ENCODE results near the gene ATP6V0A1. TPM values are rescaled to one million over a fixed set of nuclear protein-coding genes. Genes with fewer than 3 reads are reported as not detected.

ATP6V0A1 gene
- total and polyA plus RNA-seq, 4 donors, result 71.1 to 321 (median 199) TPM

- H3K27ac ChIP-seq (ENCODE audit: low read depth, low read length), result peak overlapping the region; percentile 87
- peak overlapping the region; percentile 90 for H3K4me3 ChIP-seq (ENCODE audit: low read depth, low read length)
- H3K36me3 ChIP-seq (ENCODE audit: control insufficient read depth, insufficient read depth, low read length), result peaks cover 42% of the 10 kb centered on the region
- 15% methylated on average over 47 of the region's 48 CpGs for WGBS (ENCODE audit: insufficient coverage)
- peak in 1 of 6 donors; percentile 11 for DNase-seq (ENCODE audit: low read depth in 4 of 6, low spot score in 6 of 6)
- H3K9me3 ChIP-seq (ENCODE audit: control insufficient read depth, insufficient read depth, low read length), result no peaks in the 10 kb centered on the region
- H3K27me3 ChIP-seq (ENCODE audit: control insufficient read depth, insufficient read depth, low read length), result no peaks in the 10 kb centered on the region
- H3K4me1 ChIP-seq (ENCODE audit: control insufficient read depth, insufficient read depth, low read length), result peaks cover 52% of the 10 kb centered on the region
These were observed 103.9 kb downstream of the ATP6V0A1 start for GRCh38 chr17:42562388-42563142.

DNA sequence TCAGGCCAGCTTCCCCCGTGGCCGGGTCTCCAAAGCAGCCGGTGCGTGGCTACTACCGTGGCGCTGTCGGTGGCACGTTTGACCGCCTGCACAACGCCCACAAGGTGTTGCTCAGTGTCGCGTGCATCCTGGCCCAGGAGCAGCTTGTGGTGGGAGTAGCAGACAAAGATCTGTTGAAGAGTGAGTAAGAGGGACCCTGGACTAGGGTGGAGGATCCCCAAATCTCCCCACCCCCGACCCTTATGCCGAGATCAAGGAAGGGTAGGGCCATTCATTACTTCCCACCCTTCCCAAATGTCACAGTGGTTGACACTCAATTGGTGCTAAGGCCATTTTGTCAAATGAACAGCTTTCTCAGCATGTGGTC is 104.4 kb downstream of the ATP6V0A1 start:
- H3K36me3 ChIP-seq (ENCODE audit: control insufficient read depth, insufficient read depth, low read length), result peaks cover 42% of the 10 kb centered on the region
- peaks cover 57% of the 10 kb centered on the region for H3K4me1 ChIP-seq (ENCODE audit: control insufficient read depth, insufficient read depth, low read length)
- H3K27ac ChIP-seq (ENCODE audit: low read depth, low read length), result no peak overlapping the region
- no peaks in the 10 kb centered on the region for H3K27me3 ChIP-seq (ENCODE audit: control insufficient read depth, insufficient read depth, low read length)
- peak overlapping the region; percentile 90 for H3K4me3 ChIP-seq (ENCODE audit: low read depth, low read length)
- no peaks in the 10 kb centered on the region for H3K9me3 ChIP-seq (ENCODE audit: control insufficient read depth, insufficient read depth, low read length)
- 75% methylated on average over 4 of the region's 14 CpGs for WGBS (ENCODE audit: insufficient coverage)
- no peak for DNase-seq (ENCODE audit: low read depth in 4 of 6, low spot score in 6 of 6)

GRCh38 chr17:42563543-42563942 is 104.9 kb downstream of the ATP6V0A1 start:
- H3K27me3 ChIP-seq (ENCODE audit: control insufficient read depth, insufficient read depth, low read length), result no peaks in the 10 kb centered on the region
- 57% methylated on average over 1 of the region's 1 CpG for WGBS (ENCODE audit: insufficient coverage)
- H3K4me3 ChIP-seq (ENCODE audit: low read depth, low read length), result no peak overlapping the region
- peaks cover 62% of the 10 kb centered on the region for H3K4me1 ChIP-seq (ENCODE audit: control insufficient read depth, insufficient read depth, low read length)
- DNase-seq (ENCODE audit: low read depth in 4 of 6, low spot score in 6 of 6), result no peak
- peaks cover 46% of the 10 kb centered on the region for H3K36me3 ChIP-seq (ENCODE audit: control insufficient read depth, insufficient read depth, low read length)
- no peaks in the 10 kb centered on the region for H3K9me3 ChIP-seq (ENCODE audit: control insufficient read depth, insufficient read depth, low read length)
- no peak overlapping the region for H3K27ac ChIP-seq (ENCODE audit: low read depth, low read length)

GRCh38 chr17:42563950-42564349 is 105.3 kb downstream of the ATP6V0A1 start:
- H3K36me3 ChIP-seq (ENCODE audit: control insufficient read depth, insufficient read depth, low read length), result peaks cover 51% of the 10 kb centered on the region
- H3K27me3 ChIP-seq (ENCODE audit: control insufficient read depth, insufficient read depth, low read length), result no peaks in the 10 kb centered on the region
- no peak overlapping the region for H3K4me3 ChIP-seq (ENCODE audit: low read depth, low read length)
- peaks cover 62% of the 10 kb centered on the region for H3K4me1 ChIP-seq (ENCODE audit: control insufficient read depth, insufficient read depth, low read length)
- 90% methylated on average over 7 of the region's 9 CpGs for WGBS (ENCODE audit: insufficient coverage)
- no peak overlapping the region for H3K27ac ChIP-seq (ENCODE audit: low read depth, low read length)
- DNase-seq (ENCODE audit: low read depth in 4 of 6, low spot score in 6 of 6), result no peak
- no peaks in the 10 kb centered on the region for H3K9me3 ChIP-seq (ENCODE audit: control insufficient read depth, insufficient read depth, low read length)

- Histone ChIP-seq H3K36me3 (ENCODE audit: control insufficient read depth, insufficient read depth, low read length) (peaks cover 61% of the 10 kb centered on the region), H3K27me3 (ENCODE audit: control insufficient read depth, insufficient read depth, low read length) (no peaks in the 10 kb centered on the region), H3K4me1 (ENCODE audit: control insufficient read depth, insufficient read depth, low read length) (peaks cover 62% of the 10 kb centered on the region), H3K9me3 (ENCODE audit: control insufficient read depth, insufficient read depth, low read length) (no peaks in the 10 kb centered on the region), H3K27ac (ENCODE audit: low read depth, low read length) (no peak overlapping the region), H3K4me3 (ENCODE audit: low read depth, low read length) (no peak overlapping the region)
- no peak for DNase-seq (ENCODE audit: low read depth in 4 of 6, low spot score in 6 of 6)
- WGBS (ENCODE audit: insufficient coverage), result 93% methylated on average over 12 of the region's 15 CpGs
These were observed 106.3 kb downstream of the ATP6V0A1 start for GRCh38 chr17:42564815-42565522.

GRCh38 chr17:42565523-42566214 is 107.0 kb downstream of the ATP6V0A1 start:
- Histone ChIP-seq H3K36me3 (ENCODE audit: control insufficient read depth, insufficient read depth, low read length) (peaks cover 67% of the 10 kb centered on the region), H3K9me3 (ENCODE audit: control insufficient read depth, insufficient read depth, low read length) (no peaks in the 10 kb centered on the region), H3K27me3 (ENCODE audit: control insufficient read depth, insufficient read depth, low read length) (no peaks in the 10 kb centered on the region), H3K4me3 (ENCODE audit: low read depth, low read length) (no peak overlapping the region), H3K27ac (ENCODE audit: low read depth, low read length) (no peak overlapping the region), H3K4me1 (ENCODE audit: control insufficient read depth, insufficient read depth, low read length) (peaks cover 62% of the 10 kb centered on the region)
- 94% methylated on average over 14 of the region's 16 CpGs for WGBS (ENCODE audit: insufficient coverage)
- no peak for DNase-seq (ENCODE audit: low read depth in 4 of 6, low spot score in 6 of 6)

GRCh38 chr17:42566215-42566882 is 107.7 kb downstream of the ATP6V0A1 start:
- DNase-seq (ENCODE audit: low read depth in 4 of 6, low spot score in 6 of 6), result no peak
- Histone ChIP-seq H3K36me3 (ENCODE audit: control insufficient read depth, insufficient read depth, low read length) (peaks cover 74% of the 10 kb centered on the region), H3K27ac (ENCODE audit: low read depth, low read length) (peak overlapping the region; percentile 70), H3K9me3 (ENCODE audit: control insufficient read depth, insufficient read depth, low read length) (no peaks in the 10 kb centered on the region), H3K4me3 (ENCODE audit: low read depth, low read length) (peak overlapping the region; percentile 85), H3K4me1 (ENCODE audit: control insufficient read depth, insufficient read depth, low read length) (peaks cover 59% of the 10 kb centered on the region), H3K27me3 (ENCODE audit: control insufficient read depth, insufficient read depth, low read length) (no peaks in the 10 kb centered on the region)
- 23% methylated on average over 25 of the region's 28 CpGs for WGBS (ENCODE audit: insufficient coverage)

DNA sequence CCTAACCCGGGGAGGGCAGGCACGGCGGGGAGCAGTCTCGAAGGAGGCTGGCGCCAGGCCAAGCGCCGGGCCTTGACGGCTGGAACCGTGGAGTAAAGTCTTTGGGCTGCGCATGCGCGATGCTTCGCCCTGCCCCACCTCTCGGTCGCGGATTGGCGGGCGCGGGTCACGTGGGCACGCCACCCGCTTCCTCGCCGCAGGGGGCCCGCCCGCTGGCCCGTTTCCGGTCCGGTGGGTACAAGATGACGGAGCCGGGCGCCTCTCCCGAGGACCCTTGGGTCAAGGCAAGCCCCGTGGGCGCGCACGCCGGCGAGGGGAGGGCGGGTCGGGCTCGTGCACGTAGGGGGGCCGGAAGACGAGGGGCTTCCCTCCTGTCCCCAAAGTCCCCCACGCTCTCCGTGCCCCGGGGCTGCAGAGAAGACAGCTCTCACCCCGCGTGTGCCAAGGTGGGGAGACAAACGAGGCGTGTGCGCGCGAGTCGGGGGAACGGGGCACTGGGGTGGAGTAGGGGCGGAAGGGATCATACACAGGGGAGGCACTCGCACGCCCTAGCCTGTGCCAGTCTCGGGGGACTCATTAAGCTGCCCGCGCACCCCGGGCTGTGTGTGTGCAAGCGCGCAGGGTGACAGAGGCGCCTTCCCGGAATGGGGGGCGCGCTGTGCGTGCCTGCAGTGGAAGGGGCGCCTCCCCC is 108.3 kb downstream of the ATP6V0A1 start, which contains the start of gene MLX:
Gene MLX (plus strand): TSS at position 218 of the 691 bp plus-strand sequence. CDS start 25 bp downstream, at position 243.
- Histone ChIP-seq H3K27me3 (ENCODE audit: control insufficient read depth, insufficient read depth, low read length) (no peaks in the 10 kb centered on the region), H3K27ac (ENCODE audit: low read depth, low read length) (peak within 1 kb of the TSS; percentile 70), H3K4me3 (ENCODE audit: low read depth, low read length) (peak within 1 kb of the TSS; percentile 85), H3K36me3 (ENCODE audit: control insufficient read depth, insufficient read depth, low read length) (peaks cover 81% of the 10 kb centered on the region), H3K9me3 (ENCODE audit: control insufficient read depth, insufficient read depth, low read length) (no peaks in the 10 kb centered on the region), H3K4me1 (ENCODE audit: control insufficient read depth, insufficient read depth, low read length) (peaks cover 54% of the 10 kb centered on the region)
- WGBS (ENCODE audit: insufficient coverage), result under 1% methylated on average over 72 of the region's 72 CpGs
- peak in 5 of 6 donors; percentile 83 to 98 (median 92) for DNase-seq (ENCODE audit: low read depth in 4 of 6, low spot score in 6 of 6)
